SHP77 treated with DMSO at 0.1 percent for 48 hours (cell line): ENCODE measurements around the gene SLC25A26.

Source experiments
- DNase-seq: peaks from one replicate; lab custom pipeline; 2025; lab: John Stamatoyannopoulos, UW

The SLC25A26 gene

DNA sequence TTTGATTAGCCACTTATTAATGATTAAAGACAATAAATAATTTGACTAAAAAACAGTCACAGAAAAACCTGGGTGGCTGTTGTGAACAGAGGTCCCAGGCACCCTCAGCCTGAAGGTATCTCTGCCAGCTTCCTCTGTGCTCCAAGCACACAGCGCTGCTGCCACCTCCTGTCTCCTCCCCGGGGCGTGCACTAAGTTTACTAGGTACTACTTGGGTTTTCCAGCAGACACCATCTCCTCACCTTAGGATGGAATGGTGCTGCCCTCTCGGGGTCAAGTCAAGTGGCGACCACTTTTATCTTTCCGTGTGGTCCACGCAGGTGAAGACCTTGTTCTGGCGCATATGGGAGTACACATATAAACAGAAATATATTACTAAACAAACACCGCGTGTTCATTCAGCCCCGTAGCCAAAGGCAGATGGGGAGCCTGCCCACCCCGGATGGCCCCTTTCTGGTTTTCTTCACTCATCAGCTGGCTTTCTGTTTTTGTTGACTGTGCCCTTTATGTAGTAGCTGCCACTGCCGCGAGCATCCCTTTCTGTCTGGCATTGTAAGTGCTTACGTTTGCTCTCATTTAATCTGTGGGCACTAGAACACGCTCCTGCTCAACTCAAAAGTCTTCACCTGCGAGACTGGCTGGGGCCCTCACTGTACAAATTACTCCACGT lies 152.0 kb downstream of the SLC25A26 start:
- peak; percentile 17 for DNase-seq

DNA sequence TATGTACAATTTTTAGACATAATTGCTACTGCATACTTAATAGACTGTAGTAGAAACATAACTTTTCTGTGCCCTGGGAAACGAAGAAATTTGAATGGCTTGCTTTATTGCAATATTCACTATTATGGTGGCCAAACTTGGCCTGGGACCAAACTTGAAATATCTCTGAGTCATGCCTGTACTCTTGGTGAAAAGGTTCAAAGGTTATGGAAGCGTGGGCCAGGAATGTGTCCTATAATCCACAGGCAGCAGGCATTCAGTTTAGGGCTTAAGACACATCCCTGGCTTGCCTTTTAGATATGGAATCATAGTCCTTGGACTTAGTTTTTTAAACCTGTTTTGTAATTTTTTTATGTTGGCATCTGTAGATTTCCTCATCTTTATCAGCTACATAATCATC lies 155.8 kb downstream of the SLC25A26 start:
- DNase-seq = no peak

DNA sequence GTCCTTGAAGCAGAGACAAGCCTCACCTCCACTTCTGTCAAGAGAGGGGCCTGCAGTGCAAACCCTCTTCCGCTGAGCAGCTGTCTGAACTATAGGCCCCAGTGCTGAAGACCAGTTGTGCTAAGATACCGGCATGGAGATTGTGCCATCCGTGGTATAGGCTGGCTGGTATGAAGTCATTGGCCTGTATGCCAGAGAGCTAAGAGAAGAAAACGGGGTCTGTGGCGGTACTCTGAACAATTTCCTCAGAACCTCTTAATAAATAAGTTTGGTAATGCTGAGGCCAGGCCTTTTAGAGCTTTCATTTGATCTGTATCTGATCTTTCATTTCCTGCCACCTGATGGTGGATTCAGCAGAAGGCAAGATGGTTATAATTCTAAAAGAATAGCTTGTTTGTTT lies 157.0 kb downstream of the SLC25A26 start:
- DNase-seq = no peak

GRCh38 chr3:66378256-66378655 lies 157.5 kb downstream of the SLC25A26 start:
- no peak for DNase-seq

DNA sequence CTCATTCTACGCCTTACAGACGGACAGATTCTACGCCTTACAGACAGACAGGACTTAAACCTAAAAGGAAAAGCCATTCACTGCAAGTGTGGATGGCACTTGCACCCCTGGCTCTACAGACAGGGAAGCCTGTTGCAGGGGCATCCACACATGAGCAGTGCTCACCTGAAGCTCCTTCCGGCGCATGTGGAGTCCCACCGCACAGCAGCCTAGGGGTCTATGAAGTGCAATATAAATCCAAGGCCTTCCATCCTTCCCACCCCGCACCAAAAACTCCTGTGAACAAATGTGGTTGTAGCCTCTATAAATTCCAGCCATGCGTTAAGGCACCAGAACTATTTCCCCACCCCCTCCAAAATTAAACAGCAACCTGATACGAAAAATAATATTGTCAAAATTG lies 158.8 kb downstream of the SLC25A26 start:
- no peak for DNase-seq

DNA sequence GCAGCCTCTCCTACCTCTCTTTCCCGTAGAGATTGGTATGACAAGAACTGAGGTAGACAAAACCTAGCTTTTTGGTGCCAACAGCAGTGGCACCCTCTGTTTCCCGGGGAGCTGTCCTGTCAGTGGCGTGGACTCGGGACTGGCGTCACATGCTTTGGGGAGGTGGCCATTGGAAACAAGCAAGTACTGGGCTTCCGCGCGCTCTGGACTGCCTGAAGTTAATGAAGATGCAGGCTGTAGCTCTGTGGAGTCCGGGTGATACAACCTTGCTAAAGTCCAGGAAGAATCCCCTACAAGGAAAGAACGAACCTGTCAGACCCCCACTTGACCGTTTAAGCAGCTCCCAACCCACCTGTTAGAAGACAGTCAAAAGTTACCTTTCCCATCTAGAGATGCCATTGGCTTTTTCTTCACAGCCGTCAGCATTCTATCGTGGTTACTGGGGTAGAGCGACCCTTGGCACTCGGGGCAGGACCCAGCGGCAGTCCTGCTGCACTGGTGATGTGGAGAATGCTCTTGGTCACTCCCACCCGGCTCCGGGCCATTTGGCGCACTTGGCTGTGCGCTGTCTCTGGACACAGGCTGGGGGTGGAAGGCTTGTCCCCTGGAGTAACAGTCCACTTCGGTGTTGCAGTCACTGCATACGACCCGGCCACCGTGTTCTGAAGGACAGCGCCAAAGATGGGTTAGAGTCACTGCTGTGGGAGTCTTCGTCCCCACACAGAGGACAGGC lies 159.6 kb downstream of the SLC25A26 start:
- no peak for DNase-seq

- DNase-seq = no peak
Observed at GRCh38 chr3:66381626-66382025, 160.8 kb downstream of the SLC25A26 start.

DNA sequence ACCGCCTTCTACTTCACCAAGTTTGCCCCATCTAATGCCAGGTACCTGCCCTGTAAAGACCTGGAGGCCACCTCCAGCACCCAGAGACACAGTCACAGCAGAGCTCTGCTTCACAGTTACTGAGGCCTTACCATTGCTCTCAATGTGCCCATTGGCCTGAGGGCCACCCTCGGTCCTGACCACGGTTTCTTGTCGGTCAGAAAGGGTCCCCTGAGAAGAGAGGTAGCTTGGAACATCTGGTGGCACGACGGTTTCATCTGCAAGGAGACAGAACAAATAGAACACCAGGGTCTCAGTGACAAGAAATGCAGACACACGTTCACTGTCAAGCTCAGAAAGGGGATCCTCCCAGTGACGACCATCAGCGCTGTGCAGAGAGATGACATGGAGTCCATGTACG lies 161.3 kb downstream of the SLC25A26 start:
- no peak for DNase-seq

GRCh38 chr3:66383023-66383422 lies 162.2 kb downstream of the SLC25A26 start:
- DNase-seq = no peak

DNA sequence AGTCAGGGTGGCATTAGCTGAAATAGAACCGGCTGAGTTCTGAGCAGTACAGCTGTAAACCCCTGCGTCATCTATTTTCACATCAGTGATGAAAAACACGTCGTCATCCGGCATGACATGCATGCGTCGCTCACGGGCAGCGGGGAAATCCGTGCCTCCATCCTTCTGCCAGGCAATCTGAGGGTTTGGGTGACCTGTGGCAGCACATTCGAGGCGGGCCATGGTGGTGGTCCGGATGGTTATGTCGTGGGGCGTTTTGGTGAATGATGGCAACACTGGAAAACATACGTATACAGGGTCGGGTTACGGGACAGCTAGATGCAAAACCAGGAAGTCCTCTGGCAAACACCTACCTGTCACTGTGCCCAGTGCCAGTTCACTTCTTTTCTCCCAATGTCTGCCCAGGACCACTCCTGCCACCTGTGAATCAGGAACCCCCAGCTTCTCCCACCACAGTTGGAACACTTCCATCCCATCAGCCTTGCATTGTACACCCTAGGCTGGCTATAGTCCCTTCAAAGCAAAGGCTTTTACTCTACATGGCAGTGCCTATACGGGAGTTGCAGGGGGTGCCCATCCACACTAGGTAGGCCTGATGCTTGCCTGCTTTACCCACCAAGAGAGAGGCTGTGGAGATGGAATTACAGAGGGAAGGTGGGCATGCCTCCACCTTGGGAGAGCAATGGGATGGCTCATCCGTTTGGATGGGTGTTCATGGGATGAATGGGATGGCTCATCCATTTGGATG lies 163.4 kb downstream of the SLC25A26 start:
- no peak for DNase-seq

GRCh38 chr3:66385066-66385465 lies 164.3 kb downstream of the SLC25A26 start:
- DNase-seq = no peak

DNA sequence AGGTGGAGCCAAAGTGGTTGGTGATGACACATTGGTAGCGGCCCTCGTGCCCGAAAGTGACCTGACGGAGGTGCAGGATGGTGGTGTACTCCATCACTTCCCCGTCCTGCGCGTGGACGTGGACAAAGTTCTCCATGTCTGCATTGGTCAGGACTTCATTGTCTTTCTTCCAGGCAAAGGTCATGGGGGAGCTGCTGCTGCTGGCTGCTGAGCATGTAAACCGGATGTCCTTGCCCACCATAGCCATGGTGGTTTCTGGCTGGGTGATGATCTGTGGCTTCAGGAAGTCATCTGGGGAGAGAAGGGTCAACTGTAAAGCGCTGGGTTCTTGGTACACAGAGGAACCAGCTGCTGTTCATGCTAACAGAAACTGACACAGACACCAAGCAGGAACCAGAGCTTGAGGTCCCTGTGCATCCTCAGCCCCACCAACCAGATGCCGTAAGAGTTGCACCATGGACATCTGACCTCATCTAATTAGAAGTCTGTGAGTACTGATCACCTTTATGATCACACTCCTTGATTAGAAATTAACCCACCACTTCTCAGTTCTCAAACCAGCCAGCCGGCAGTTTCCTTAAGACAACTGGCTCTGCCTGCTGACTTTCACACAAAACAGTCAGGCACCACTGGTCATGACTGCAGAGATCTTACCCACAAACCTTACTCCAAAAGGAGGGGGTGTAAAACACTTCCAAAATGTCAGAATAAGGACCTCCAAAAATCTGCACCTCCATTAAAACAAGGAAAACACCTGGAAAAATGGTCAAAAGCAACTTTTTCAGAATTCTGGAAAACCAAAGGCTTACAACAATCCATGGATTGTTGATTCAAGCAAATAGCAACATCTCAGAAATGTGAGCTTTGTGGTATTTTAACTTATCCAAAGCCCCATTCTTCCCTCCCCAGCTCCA lies 165.5 kb downstream of the SLC25A26 start:
- no peak for DNase-seq

DNA sequence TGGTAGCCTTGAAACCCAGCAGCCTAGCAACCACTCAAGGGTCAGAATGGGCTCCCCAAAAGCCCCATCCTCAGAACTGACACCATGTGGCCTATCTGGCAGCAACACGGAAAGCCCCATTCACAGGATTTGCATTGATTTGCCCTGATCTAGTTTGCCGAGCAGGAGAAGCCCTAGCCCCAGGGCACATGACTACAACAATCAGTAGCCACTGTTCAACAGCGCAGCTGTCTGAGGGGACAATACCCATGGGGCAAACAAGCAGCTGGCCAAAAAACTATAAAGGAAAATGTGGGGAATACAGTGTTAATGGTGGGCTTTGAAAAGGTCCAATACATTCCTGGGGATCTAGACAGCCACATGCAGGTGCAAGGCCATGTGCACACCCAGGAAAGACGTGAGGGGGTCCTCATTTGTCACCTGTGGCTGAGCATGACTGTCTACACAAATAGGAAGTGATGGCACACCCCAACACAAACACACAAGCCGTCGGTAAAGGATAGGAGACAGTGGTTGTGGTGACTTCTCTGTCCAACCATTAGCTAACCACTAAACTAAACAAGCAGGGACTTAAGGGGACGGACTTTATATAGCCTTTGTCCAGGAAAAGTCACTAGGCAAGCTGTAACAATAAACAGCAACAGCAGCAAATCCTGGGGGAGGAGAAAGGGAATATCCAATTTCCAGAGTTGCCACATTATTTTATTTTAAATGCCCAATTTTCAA lies 166.3 kb downstream of the SLC25A26 start:
- no peak for DNase-seq

- DNase-seq = no peak
Observed at GRCh38 chr3:66390013-66390412, 169.2 kb downstream of the SLC25A26 start.

DNA sequence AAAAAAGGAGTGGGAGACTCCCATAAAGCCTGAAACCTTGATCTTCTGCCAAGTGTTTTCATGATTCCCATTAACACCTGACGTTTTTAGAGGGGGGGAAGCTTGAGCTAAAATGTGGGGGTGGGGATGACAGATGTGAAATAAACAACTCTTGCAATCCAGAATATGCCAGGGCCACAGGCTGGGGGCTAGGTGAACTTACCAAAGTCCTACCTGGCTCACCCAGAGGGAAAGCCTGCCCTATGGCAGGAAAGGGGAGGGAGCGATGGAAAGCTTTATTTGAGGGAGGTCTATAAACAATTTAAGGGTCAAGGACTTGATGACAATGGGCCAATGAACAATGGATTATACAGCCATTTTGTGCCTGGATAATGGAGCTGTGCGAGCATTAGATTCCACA lies 171.7 kb downstream of the SLC25A26 start:
- no peak for DNase-seq

- no peak for DNase-seq
Observed at GRCh38 chr3:66392966-66393332, 172.1 kb downstream of the SLC25A26 start.

DNA sequence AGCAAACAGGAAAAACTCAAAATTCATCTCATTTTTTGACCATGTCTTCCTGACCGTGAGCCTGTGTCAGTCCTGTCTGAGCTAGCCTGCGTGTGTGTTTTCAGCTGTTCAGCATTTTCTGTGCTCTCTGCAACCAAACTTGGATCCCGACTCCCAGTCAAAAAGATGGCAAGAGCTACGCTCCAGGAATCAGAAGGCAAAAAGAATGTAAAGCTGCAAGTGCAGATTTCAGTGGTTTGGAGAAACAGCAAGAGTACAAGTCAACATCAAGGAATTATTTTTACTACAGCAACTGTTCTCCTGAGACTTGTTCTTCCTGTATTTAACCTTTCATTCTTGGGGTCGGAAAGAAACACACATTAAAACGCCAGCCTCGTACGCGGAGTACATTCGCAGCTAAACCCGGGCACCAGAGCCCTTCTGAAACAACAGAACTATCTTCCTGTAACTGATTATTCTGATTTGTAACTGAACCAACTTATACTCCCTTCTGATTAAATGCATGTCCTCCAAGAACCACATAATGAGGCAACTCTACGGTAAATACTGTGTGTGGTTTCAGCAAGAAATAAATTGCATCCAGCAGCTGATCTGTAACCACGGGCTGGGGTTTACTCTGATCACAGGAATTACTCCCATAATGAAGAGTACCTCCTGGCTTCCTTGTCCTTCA lies 172.7 kb downstream of the SLC25A26 start:
- no peak for DNase-seq

- DNase-seq = no peak
Observed at GRCh38 chr3:66394019-66394752, 173.4 kb downstream of the SLC25A26 start.

DNA sequence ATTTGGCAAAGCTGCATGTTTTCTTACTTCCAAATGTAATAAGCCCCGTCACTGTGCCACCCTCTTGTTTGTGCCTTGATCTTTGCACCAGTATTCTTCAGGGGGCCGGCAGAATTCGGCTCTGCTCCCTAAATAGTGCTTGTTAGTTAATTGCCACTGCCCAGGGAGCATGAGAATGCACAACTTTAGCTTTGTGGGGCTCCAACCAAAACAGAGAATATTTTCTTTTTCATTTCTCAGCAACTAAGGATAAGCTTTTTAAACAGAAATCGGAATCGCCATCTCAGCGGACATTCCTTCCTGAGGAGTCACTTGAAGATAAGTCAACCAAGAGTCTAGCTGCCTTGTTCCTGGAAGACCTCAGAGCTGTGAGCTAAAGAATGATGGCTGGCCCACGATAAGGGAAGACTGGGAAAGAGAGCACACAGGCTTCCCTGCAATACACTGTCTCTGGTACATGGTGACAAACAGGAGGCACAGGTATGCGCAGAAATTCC lies 174.0 kb downstream of the SLC25A26 start:
- no peak for DNase-seq

DNA sequence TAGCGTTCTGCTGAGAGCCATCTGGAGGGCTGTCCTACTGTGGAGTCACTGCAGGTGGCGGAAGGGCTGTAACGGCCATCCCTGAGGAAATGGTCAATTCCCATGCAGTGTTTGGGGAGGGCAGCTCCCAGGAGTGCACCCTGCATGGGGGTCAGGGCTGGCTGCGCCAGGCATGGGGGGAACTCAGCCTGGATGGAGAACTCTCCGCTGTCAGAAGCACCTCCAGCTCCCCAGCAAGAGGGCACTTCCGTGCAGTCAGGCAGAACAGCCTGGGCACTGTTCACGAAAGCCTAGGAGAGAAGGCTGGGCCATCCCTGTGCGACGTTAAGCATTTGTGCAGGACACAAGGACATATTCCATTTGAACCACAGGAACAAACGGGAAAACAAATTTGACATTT lies 174.8 kb downstream of the SLC25A26 start:
- no peak for DNase-seq
